HEK293T (cell line): Measurements from ENCODE around the gene NFATC2IP.

Source experiments
- CTBP1 ChIP-seq: fragments of 450-650 bp; IDR thresholded peaks from 2 replicates; pipeline ENCODE4 v1.6.1; 2016; ENCODE audit warnings: borderline replicate concordance
- ELF4 ChIP-seq: fragments of 450-650 bp; IDR thresholded peaks from 2 replicates; pipeline ENCODE4 v1.6.1; 2017; ENCODE audit warnings: antibody characterized with exemption
- FOXK2 ChIP-seq: fragments of 450-650 bp; IDR thresholded peaks from 2 replicates; pipeline ENCODE4 v1.6.1; 2016; ENCODE audit warnings: mild to moderate bottlenecking
- FOXM1 ChIP-seq: fragments of 450-650 bp; IDR thresholded peaks from 2 replicates; pipeline ENCODE4 v1.6.1; 2017; ENCODE audit warnings: mild to moderate bottlenecking, borderline replicate concordance
- L3MBTL2 ChIP-seq: fragments of 450-650 bp; conservative IDR thresholded peaks from 2 replicates; pipeline ENCODE4 v1.6.1; 2016; ENCODE audit warnings: mild to moderate bottlenecking
- PKNOX1 ChIP-seq: fragments of 450-650 bp; IDR thresholded peaks from 2 replicates; pipeline ENCODE4 v1.6.1; 2016
- SP1 ChIP-seq: fragments of 450-650 bp; IDR thresholded peaks from 2 replicates; pipeline ENCODE4 v1.6.1; 2017
- SUZ12 ChIP-seq: fragments of 450-650 bp; IDR thresholded peaks from 2 replicates; pipeline ENCODE4 v1.6.1; 2016; ENCODE audit warnings: mild to moderate bottlenecking

GRCh38 chr16:28932339-28933141 is 18.2 kb upstream of the NFATC2IP start:
- TF ChIP-seq PKNOX1: no peak
- TF ChIP-seq SP1: no peak
- TF ChIP-seq L3MBTL2: no peak
- TF ChIP-seq FOXM1: no peak
- TF ChIP-seq FOXK2: no peak
- no peak for TF ChIP-seq ELF4
- no peak for TF ChIP-seq SUZ12
- no peak for TF ChIP-seq CTBP1
